ENCODE data around the gene GPR4.
A peak's percentile ranks its signal among the peaks of the same experiment; 100 is the strongest.

The GPR4 gene

GRCh38 chr19:45645631-45646344, 43.8 kb upstream of the GPR4 start:
- H3K36me3 ChIP-seq (ENCODE audit: insufficient read depth, low read length), result no peaks in the 10 kb centered on the region
- peak overlapping the region; percentile 40; the same call in 1 of the 2 replicates for H3K9ac ChIP-seq (ENCODE audit: low read length)
- H3K79me2 ChIP-seq (ENCODE audit: insufficient read depth, low read length), result no peaks in the 10 kb centered on the region
- H3K4me3 ChIP-seq (ENCODE audit: low read depth, low read length, poor library complexity, severe bottlenecking), result peak overlapping the region; percentile 65
- no peaks in the 10 kb centered on the region for H3K27me3 ChIP-seq (ENCODE audit: insufficient read depth, low read length)
- TF ChIP-seq EZH2 (IDR thresholded peaks at IDR 0.05; ENCODE audit: borderline replicate concordance, low read length), result no peak
- TF ChIP-seq, protein P1, sequence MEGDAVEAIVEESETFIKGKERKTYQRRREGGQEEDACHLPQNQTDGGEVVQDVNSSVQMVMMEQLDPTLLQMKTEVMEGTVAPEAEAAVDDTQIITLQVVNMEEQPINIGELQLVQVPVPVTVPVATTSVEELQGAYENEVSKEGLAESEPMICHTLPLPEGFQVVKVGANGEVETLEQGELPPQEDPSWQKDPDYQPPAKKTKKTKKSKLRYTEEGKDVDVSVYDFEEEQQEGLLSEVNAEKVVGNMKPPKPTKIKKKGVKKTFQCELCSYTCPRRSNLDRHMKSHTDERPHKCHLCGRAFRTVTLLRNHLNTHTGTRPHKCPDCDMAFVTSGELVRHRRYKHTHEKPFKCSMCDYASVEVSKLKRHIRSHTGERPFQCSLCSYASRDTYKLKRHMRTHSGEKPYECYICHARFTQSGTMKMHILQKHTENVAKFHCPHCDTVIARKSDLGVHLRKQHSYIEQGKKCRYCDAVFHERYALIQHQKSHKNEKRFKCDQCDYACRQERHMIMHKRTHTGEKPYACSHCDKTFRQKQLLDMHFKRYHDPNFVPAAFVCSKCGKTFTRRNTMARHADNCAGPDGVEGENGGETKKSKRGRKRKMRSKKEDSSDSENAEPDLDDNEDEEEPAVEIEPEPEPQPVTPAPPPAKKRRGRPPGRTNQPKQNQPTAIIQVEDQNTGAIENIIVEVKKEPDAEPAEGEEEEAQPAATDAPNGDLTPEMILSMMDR (IDR thresholded peaks at IDR 0.05; ENCODE audit: low read length), result no peak
- no peak overlapping the region for H3K27ac ChIP-seq (ENCODE audit: low read depth, low read length, poor library complexity, severe bottlenecking)
- H4K20me1 ChIP-seq (ENCODE audit: insufficient read depth, low read length), result no peaks in the 10 kb centered on the region
- peak overlapping the region; percentile 70 for H3K4me2 ChIP-seq (ENCODE audit: low read length)
- peaks cover 33% of the 10 kb centered on the region for H3K4me1 ChIP-seq (ENCODE audit: insufficient read depth, low read length, severe bottlenecking)
- H3K9me3 ChIP-seq (ENCODE audit: low read length), result no peaks in the 10 kb centered on the region
- H3F3A ChIP-seq (ENCODE audit: insufficient read depth, low read length), result 0 out of 2 replicates have a peak, but pooled peaks cover 3% of the 10 kb centered on the region
- H2AFZ ChIP-seq (ENCODE audit: low read length), result peak overlapping the region; percentile 97; the same call in 1 of the 2 replicates
- no peaks in the 10 kb centered on the region for H3K9me2 ChIP-seq (ENCODE audit: low read depth, low read length)

GRCh38 chr19:45645068-45645630, 43.1 kb upstream of the GPR4 start:
- Histone ChIP-seq H3K4me3 (ENCODE audit: low read depth, low read length, poor library complexity, severe bottlenecking) (peak overlapping the region; percentile 65), H3K79me2 (ENCODE audit: insufficient read depth, low read length) (no peaks in the 10 kb centered on the region), H4K20me1 (ENCODE audit: insufficient read depth, low read length) (no peaks in the 10 kb centered on the region), H2AFZ (ENCODE audit: low read length) (no peak overlapping the region), H3K9me3 (ENCODE audit: low read length) (no peaks in the 10 kb centered on the region), H3K9me2 (ENCODE audit: low read depth, low read length) (no peaks in the 10 kb centered on the region), H3K4me1 (ENCODE audit: insufficient read depth, low read length, severe bottlenecking) (peaks cover 35% of the 10 kb centered on the region), H3K27ac (ENCODE audit: low read depth, low read length, poor library complexity, severe bottlenecking) (no peak overlapping the region), H3K4me2 (ENCODE audit: low read length) (peak overlapping the region; percentile 70), H3K9ac (ENCODE audit: low read length) (no peak overlapping the region), H3F3A (ENCODE audit: insufficient read depth, low read length) (0 out of 2 replicates have a peak, but pooled peaks cover 3% of the 10 kb centered on the region), H3K27me3 (ENCODE audit: insufficient read depth, low read length) (no peaks in the 10 kb centered on the region), H3K36me3 (ENCODE audit: insufficient read depth, low read length) (no peaks in the 10 kb centered on the region)
- TF ChIP-seq EZH2 (IDR thresholded peaks at IDR 0.05; ENCODE audit: borderline replicate concordance, low read length), result no peak
- TF ChIP-seq, protein P1 (IDR thresholded peaks at IDR 0.05; ENCODE audit: low read length), result no peak

DNA sequence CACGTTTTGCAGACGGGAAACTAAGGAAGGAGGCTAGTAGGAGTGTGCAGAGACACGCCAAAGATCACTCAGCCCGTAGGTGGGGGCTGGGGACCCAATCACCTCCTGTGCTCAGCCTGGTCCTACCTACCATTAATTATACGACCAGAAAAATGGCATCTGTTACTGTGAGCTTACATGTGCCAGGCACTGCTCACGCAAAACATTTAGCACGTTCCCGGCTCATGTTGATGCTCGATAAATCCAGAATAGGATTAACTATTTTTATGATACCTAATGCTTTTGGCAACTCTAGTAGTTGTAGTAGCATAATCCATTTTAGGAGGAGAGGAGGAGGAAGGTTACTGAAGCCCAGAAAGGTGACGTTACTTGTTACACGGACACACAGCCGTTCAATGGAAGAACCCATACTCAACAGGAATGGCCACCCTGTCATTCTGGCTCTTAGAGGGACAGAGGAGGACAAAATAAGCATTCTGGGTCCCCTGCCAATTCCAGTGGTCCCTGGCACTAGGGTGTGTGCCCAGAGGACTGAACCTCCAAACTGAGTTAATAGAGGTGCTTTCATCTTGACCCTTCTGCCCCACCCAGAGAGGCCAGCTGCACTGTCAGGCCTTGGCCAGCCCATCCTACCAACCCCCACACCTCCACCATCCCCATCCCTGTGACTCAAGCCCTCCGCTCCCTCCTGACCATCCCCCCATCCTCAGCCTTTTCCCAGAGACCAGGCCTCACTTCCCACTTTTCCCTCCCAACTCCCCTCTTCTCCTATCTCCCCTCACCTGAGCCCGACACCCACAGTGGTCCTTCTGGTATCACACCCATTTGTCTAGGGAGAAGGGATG, 42.1 kb upstream of the GPR4 start:
- no peaks in the 10 kb centered on the region for H4K20me1 ChIP-seq (ENCODE audit: insufficient read depth, low read length)
- no peak overlapping the region for H3K9ac ChIP-seq (ENCODE audit: low read length)
- H3K4me3 ChIP-seq (ENCODE audit: low read depth, low read length, poor library complexity, severe bottlenecking), result no peak overlapping the region
- no peaks in the 10 kb centered on the region for H3K9me2 ChIP-seq (ENCODE audit: low read depth, low read length)
- no peak overlapping the region for H3K27ac ChIP-seq (ENCODE audit: low read depth, low read length, poor library complexity, severe bottlenecking)
- H3K9me3 ChIP-seq (ENCODE audit: low read length), result no peaks in the 10 kb centered on the region
- no peaks in the 10 kb centered on the region for H3K36me3 ChIP-seq (ENCODE audit: insufficient read depth, low read length)
- TF ChIP-seq, protein P1 (IDR thresholded peaks at IDR 0.05; ENCODE audit: low read length), result no peak
- no peak for TF ChIP-seq EZH2 (IDR thresholded peaks at IDR 0.05; ENCODE audit: borderline replicate concordance, low read length)
- peaks cover 44% of the 10 kb centered on the region for H3K4me1 ChIP-seq (ENCODE audit: insufficient read depth, low read length, severe bottlenecking)
- peak overlapping the region; percentile 46; the same call in 1 of the 2 replicates for H3K4me2 ChIP-seq (ENCODE audit: low read length)
- 0 out of 2 replicates have a peak, but pooled peaks cover 3% of the 10 kb centered on the region for H3F3A ChIP-seq (ENCODE audit: insufficient read depth, low read length)
- no peak overlapping the region for H2AFZ ChIP-seq (ENCODE audit: low read length)
- no peaks in the 10 kb centered on the region for H3K79me2 ChIP-seq (ENCODE audit: insufficient read depth, low read length)
- H3K27me3 ChIP-seq (ENCODE audit: insufficient read depth, low read length), result no peaks in the 10 kb centered on the region

All from OCI-LY1 (cell line).